TTC549 (cell line): ENCODE results near the gene ICOSLG.
"Not testable (repeated sequence)": the region's sequence is repeated elsewhere in the genome, so short reads cannot be mapped to it uniquely, and the experiment has no call there.

ENCODE experiments used
- FAIRE-seq: peaks from 2 replicates; lab custom pipeline; 2012; peaks lifted over from hg19 to GRCh38; lab: Jason Lieb, UNC

Gene ICOSLG

DNA sequence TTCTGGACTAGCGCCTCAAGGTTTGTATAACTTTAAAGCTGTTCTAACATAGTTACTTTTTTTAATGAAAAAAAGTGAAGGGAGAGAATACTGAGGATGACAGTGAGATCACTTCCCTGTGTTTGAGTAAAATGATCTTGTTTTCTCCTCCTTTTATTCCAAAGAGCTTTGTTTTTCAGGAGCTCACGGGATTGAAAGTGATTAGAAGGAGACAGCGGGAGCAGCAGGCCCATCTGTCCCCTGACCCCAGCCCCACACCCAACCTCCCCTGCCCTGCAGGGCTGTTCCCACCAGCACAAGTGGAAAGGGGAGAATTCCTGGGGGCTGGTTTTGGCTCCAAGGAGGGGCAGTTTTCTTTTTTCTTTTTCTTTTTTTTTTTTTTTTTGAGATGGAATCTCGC lies 23.0 kb upstream of the ICOSLG start:
- FAIRE-seq, result no peak

DNA sequence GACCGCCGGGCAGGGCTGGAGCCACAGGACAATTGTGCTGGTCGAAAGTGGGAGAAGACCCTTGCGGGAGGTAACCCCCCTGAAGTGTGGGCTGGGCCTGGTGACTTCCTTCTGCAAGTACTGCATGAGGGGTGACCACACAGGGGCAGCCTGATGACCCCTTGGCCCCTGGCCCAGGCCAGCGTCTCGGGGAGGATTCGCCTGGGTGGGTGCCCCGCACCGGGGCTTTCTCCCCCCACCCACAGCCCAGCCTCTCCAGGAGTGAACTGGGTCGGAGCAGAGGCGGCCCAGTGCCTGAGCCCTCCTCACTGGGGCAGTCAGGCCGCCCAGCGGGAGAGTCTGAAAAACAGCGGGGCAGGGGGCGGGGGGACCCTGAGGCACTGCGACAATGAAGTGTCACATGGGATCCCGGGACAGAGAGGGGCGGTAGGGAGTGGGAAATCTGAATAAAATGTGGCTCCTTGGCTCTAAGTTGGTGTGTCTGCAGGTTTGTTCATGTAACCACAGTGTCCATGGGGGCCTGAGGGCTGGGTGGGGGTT lies 22.5 kb upstream of the ICOSLG start:
- FAIRE-seq, result no peak

DNA sequence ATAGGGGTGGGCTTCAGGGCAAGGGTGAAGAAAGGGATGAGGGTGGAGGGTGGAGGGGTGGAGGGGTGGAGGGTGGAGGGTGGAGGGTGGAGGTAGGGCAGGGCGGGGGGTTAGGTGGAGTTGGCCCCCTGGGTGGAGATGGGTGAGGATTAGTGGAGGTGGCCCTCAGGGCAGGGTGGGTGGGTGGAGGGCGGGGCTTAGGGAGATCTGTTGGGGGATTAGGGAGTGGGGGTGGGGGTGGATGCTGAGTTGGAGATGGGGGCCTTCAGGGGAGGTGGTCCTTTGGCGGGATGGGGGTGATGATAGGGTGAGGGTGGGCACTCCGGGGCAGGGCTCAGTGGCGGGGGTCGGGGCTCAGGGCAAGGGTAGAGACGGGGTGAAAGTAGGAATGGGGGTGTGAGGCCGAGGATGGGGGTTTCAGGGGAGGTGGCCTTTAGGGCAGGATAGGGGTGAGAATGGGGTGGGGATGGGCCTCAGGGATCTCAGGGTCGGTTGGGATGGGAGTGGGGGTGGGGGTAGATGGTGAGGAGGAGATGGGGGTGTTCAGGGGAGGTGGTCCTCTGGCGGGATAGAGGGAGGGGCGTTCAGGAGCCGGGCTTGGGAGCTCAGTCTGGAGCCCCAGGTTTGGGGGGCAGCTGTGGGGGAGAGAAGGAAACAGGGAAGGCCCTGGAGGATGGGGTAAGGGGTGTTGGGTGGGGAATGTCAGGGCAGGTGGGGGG lies 21.8 kb upstream of the ICOSLG start:
- no peak for FAIRE-seq

DNA sequence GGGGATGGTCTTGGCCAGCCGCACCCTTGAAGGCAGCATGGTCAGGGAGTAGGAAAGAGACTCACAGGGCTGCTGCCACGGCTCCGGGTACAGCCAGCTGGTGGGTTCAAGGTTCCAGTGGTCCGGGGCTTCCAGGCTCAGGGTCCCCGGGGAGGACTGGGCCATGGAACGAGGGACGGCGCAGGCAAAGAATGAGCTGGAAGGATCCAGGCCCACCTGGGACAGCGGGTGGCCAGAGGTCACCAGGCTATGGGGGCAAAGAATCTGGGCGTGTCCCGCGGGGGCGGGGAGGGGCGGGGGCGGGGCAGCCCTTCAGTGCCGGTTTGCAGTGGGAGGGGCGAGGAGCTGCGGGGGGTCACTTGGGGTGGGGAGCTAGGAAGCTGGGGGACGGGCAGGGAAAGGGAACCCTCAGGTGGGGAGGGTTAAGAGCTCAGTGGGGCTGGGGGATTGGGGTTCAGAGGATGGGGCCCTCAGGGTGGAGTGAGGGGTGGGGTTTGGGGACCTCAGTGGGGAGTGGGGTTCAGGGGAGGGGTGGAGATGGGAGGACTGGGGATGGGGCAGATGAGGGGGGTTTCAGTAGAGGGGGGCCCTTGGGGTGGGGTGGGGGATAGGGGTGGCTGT lies 21.0 kb upstream of the ICOSLG start, which contains the start of gene DNMT3L:
Gene DNMT3L (minus strand): TSS at position 223 of the 621 bp plus-strand sequence. CDS start 638 bp downstream, outside the sequence.
- no peak for FAIRE-seq

DNA sequence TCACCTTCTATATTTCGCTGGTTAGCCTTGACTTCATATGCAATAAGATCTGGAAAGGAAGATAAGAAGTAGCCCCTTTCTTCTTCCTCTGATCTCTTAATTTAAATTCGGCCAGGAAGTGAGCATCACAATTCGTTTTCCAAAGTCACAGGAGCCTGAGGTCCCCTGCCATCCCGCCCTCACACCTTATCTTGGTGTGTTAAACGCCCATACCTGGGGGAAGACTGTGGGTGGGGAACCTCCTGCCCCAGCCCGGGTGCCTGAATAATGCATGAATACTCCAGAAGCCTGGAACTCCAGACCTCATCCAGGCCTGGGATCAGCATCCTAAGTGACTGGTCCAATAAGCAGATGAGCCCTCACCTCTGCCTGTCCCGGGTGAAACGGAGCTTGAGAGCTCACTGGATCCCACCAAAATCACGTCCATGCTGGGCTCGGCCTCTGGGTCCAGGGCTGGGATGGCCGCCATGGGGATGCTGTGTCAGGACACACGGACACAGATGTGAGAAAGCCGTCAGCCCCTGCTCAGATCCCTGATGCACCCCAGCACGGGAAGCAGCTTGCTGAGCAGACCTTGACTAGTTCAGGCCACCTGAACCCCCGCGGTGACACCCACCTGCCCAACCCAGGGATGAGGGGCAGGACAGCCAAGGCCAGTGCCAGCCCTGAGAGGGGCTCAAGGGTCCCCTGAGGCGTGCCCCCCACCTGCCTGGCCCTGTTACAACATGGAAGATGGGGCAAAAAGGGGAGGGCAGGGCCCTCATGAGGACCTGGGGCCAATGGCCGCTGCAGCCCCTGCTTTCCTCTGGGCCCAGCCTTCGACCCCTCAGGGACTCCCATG lies 20.3 kb upstream of the ICOSLG start:
- FAIRE-seq, result no peak

DNA sequence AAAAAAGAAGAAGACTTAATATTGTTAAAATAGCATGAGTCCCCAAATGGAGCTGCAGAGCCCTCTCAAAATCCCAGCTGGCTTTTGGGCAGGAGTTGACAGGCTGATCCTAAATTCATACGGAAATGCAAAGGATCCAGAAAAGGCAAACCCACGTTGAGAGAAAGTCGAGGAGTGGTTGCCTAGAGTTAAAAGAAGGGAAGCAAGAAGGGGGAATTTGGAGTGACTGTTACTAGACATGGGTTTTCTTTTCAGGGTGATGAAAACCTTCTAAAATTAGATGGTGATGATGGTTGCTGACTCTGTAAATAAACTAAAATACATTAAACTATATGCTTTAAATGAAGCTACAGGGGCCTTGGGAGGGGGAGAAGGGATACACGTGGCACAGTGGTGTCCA lies 19.3 kb upstream of the ICOSLG start:
- FAIRE-seq, result no peak

DNA sequence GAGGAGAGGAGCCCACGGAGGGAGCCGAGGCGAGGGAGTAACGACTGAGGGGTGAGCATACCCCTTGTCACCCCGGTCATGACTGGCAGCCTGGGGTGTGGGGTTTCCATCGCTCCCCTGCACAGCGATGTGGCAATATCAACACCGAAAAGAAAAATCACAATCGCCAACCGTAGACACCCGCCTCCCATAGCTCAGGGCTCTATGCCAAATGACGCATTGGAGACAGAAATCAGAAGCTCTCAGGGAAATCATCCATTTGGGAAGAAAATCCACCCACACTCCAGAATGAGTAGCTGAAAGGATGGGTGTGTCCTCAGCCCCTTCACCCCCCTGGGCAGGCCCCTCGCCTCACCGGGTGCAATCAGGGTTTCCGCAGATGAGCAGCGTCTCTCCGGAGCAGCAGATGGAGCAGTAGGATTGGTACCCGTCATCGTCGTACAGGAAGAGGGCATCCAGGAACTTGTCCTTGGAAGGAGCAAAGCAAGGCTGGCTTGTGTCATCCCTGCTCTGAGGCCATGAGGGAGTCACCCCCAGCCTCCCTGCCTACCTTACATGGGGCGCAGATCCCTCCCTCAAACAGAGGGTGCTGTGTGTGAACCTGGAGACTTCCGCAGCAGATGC lies 18.5 kb upstream of the ICOSLG start:
- no peak for FAIRE-seq

DNA sequence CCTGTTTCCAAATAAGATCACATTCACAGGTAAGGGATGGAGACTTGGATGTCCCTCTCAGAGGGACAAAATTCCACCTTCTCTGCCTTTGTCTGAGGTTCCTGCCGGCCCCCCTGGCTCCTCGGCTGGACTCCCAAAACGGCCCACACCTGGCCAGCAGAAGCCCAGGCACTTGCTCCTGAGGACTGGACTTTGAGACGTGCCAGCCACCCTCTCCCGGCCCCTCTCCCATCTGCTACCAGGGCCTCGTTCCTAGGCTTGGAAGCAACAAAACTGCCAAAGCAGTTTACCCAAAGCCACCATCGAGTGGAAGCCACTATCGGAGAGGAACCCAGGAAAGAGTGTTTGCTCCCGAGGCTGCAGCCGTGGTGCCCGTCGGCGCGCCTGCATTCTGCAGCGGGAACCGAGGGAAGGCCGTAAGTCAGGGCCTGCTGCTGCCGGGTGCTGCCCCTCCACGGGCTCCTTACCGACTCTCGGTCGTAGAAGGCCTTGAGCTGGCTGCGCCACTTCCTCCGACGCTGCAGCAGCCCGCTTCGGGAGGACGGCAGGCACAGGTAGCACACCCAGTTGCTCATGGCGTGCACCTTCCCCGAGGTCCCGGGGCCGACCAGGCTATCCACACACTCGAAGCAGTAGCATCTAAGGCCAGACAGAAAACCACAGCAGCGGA lies 17.4 kb upstream of the ICOSLG start:
- FAIRE-seq, result no peak

DNA sequence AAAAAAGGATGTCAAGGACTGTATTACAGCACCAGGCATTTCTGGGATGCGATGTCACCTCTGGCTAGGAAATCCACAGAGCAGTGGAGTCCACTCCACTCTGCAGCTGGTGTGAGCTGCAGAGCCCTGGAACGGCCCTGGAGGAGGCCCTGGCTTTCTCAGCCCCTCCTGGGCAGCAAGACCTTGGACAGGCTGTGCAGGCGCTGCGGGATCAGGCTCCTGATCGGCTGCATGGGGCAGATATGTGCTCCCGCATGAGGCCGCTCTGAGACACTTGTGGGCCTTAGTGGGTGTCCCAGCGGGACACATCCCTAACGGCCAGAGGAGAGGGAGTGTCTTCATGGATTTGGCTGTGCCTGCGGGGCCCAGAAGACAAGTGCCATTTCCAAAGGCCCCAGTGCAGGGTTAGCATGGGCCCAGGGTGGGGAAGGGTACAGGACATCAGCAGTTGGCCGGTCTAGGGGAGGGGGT lies 14.8 kb upstream of the ICOSLG start:
- no peak for FAIRE-seq

DNA sequence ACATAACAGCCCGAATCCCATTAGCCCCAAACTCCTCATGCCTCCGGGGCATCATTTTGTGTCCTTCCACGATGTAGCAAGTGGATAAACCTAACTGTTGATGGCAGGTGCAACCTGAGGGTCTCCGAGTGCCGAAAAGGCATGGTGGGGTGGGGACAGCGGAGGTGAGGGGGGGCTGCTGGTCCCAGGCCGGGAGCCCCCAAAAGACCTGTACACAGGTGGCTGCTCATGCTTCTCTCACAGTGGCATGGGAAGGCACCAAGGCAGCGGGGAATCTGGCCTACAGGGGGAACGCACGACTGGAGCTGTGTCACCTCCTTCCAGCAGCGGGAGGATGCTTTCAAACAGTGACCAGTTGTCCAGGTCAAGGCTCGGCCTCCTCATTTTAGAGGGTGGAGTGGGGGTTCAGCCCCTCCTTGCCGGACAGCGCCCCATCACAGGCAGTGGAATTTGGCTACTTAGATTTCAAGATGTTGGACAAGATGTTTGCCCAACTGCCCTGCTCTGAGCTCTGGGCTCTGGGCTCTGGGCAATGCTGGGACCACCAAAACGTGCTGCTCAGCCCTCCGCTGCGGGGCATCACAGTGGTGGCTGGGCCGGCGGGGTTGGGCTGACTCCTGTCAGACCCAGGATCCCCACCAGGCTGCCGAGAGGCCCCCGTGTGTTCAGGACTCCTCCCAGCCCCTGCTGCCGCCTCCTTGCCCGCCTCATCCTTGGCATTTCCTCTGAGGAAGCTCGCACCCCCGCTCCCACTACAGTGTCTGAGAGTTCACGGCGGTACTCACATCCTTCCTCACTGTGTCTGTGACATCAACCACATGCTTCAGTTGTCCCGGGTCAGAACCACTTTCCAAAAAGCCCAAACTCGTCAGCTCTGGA lies 13.3 kb upstream of the ICOSLG start:
- FAIRE-seq, result no peak

DNA sequence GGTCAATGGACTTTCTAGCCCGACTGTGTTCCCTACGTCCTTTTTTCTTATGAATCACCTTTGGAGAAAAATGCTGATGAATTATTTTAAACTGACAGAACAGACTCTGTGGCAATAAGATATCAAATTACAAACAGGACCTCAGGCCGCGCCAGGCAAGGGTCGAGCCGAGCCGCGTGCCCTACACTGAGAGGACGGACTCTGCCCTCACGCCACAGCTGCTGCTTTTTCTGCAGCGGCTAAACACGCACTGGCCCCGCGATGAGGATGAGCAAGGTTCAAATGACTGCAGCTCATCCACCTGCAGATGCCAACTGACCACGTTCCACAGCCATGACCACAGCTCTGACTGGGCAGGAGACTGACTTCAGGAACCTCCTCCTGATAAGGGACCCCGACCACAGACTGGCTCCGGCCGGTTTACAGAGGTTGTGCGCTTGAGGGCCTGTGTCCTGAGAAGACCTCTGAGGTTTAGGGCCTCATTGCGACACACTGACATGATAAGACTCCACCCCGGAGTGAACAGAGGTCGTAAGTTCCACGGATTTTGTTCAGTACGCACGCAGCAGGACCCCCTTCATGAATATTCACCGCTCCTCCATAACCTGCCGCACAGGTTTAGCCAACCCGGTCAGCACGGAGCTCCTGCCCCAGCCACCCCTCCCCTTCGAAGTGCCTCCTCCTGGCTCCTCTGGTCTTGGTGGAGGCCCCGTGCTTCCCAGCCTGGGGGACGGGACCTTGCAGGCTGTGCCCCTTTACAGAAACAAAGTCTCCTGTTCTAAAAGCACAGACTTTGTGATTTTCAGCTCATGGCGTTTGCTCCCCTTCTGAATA lies 8.7 kb upstream of the ICOSLG start:
- FAIRE-seq, result not testable (repeated sequence)

DNA sequence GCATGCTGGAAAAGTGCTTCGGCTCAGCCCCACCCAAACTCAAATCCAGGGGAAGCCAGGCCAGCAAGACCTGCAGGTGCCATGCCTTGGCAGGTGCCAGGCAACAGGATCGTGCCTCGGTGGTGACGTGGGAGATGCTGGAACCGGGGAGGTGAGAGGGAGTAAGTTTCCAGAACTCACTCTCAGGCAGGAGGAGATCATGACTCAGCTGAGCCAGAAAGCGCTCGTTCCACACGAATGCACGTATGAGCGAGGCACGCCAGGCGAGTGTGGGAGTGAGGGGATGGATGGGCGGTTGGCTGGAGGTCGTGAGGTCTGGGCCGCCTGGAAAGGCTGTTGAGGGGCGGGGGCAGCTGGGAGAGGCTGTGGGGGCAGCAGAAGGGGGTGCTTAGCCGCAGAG lies 7.2 kb upstream of the ICOSLG start:
- FAIRE-seq, result not testable (repeated sequence)

DNA sequence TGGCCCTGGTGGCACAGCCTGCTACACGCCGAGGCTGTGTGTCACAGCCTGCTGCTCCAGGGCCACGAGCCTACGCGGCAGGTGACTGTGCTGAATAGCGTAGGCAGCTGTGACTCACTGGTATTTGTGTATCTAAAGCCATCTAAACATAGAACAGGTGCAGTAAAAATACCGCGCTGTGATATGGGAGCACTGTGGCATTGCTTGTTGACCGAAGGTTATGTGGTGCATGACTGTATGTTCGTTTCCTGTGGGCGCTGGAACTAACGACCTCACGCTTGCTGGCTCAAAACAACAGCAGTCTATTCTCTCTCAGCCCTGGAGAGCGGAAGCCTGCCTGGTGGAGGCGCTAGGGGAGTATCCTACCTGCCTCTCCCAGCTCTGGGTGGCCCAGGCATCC lies 3.2 kb upstream of the ICOSLG start:
- not testable (repeated sequence) for FAIRE-seq

DNA sequence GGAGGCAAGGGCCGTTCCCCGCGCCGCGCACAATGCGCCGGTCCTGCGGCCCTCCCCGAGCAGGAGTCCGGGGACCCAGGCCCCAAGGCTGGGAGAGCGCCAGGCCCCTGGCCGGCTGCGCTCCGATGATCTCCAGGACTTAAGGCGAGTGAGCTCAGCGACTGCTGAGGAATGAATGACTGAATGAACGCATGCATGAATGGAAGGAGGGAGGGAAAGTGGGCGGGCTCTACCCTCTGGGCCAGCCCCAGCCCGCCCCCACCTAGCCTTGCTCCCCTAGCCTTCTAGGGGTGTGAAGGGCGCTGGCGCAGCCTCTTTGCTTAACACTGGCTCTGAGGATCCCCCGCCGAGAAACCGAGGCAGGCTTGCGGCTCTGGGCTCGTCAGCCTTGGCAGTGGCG lies 538 bp upstream of the ICOSLG start:
- not testable (repeated sequence) for FAIRE-seq

DNA sequence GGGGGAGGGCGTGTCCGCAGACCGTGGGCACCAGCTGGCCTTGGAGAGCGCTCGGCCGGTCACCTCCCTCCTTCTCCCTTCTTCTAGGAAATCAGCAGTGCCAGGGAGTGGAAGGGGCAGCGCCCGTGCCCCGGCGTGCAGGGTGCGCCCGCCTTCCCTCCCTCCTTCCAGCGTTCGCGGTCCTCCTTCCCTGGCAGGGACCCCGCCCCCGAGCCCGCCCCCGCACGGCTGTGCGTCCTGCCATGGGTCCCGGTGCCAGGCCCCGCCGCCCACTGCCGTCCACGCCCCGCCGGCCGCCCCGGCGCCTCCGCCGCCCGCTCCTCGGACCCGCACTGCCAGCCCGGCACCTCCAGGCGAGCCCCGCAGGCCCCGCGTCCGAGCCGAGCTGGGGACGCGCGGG lies 390 bp downstream of the ICOSLG start:
- not testable (repeated sequence) for FAIRE-seq

DNA sequence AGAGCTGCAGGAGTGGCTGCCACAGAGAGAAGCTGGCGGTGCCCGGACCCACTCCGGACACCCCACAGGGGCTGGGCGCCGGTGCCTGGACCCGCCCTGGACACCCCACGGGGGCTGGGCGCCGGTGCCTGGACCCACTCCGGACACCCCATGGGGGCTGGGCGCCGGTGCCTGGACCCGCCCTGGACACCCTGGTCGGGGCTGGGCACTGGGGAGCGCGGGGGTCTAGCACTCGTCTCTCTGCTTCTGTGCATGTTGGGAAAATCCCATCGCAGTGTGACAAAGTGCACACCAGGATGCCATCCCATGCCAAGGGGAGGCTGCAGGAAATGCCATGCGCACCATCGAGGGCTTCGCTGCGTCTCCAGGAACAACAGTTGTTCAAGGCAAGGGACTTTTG lies 11.2 kb downstream of the ICOSLG start:
- not testable (repeated sequence) for FAIRE-seq

DNA sequence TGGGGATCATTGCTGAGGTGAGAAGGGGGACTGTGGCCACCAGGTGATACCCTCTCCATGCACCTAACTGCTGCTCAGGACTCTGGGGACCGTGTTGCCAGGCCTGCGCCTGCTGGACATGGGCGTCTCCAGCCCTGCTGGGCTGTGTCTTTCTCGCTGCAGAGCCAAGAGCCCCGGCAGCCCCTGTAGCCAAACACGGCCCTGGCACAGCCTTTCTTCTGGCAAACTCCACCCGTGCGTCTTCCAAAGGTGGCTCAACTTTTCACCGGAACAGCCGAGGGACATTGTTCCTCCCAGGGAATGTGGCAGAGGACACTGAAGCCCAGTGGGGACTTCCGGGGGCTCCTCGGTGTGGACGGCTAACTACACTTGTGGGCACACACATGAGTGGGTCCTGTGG lies 12.6 kb downstream of the ICOSLG start:
- not testable (repeated sequence) for FAIRE-seq

DNA sequence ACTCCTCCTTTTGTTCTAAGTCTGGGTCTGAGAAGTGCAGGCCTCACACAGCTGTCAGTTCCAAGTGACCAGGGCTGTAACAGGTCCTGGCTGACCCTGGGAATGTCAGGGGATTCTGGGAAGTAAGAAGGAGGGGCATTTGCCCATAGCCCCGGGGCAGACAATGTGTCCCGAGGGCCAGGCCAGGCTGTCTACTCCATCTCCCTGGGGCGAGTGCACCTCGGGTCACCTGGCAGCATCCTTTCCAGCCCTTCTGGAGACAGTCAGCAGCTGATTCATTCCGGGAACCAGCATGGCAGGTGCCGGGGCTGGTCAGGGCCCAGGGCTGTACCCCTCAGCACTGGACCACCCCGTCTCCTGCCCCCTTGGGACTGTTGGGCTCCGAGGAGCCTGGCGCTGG lies 13.1 kb downstream of the ICOSLG start:
- FAIRE-seq, result not testable (repeated sequence)

DNA sequence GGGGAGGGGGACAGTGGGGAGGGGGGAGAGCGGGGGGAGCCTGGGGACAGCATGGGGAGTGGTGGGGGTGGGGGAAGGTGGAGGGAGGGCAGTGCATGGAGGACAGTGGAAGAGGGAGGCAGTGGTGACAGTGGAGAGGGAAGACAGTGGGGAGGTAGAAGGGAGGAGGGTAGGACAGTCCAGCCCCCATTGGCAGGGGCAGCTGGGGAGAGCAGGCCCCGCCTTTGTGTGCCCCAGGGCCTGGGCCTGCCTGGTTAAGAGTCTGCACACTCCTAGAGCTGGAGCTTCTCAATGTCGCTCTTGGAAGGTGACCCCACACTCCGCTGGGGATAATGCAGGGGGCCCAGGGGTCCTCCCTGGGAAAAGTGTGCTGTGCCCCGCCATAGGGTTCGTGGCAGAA lies 15.1 kb downstream of the ICOSLG start:
- not testable (repeated sequence) for FAIRE-seq

DNA sequence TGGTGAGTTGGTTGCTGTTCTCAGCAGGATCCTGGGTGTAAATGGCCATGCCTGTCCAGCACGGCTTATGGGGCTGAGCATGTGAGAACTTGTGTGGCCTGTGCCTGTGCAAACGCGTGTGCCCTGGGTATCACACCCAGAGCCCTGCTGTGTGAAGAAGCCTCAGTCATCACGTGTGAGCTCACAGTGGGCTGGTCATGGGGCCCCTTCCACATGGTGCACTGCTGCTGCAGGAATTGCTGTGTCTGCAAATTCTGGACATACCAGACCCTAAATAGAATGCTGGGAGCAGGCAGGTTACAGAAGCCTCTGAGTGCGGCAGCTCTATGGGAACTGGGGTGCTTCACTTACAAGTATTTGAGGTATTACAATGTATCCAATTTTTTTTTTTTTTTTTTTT lies 17.4 kb downstream of the ICOSLG start:
- FAIRE-seq, result not testable (repeated sequence)
